Tibial nerve (tissue), 4 donors: Measurements from ENCODE around the gene CPHXL2.

Experiments used
- EP300 ChIP-seq, 2 donors: sonication (generic); formaldehyde crosslinking; IDR thresholded peaks; one replicate each; pipeline ENCODE4 v1.6.1; 2017; ENCODE audit warnings: antibody characterized with exemption in 2 of 2, mild to moderate bottlenecking in 1 of 2
- POLR2A ChIP-seq, 2 donors: fragments of 450-650 bp; IDR thresholded peaks; one replicate each; pipeline ENCODE4 v1.6.1; 2017; ENCODE audit warnings: antibody characterized with exemption in 2 of 2, mild to moderate bottlenecking in 2 of 2, moderate library complexity in 2 of 2
- TF ChIP-seq, protein P1 (sequence below), 5 experiments: fragments of 200-600 bp in 3 of 5; fragments of 450-650 bp in 2 of 5; sonication (generic) in 3 of 5; IDR thresholded peaks; one replicate each; pipeline ENCODE4 v1.5.1; 2016 to 2019; ENCODE audit warnings: antibody characterized with exemption in 5 of 5, mild to moderate bottlenecking in 3 of 5, moderate library complexity in 2 of 5

GRCh38 chr16:75718452-75718851 lies 41.6 kb upstream of the CPHXL2 start:
- TF ChIP-seq POLR2A (IDR thresholded peaks at IDR 0.05) (no peak), EP300 (IDR thresholded peaks at IDR 0.05) (no peak)
- TF ChIP-seq, protein P1, sequence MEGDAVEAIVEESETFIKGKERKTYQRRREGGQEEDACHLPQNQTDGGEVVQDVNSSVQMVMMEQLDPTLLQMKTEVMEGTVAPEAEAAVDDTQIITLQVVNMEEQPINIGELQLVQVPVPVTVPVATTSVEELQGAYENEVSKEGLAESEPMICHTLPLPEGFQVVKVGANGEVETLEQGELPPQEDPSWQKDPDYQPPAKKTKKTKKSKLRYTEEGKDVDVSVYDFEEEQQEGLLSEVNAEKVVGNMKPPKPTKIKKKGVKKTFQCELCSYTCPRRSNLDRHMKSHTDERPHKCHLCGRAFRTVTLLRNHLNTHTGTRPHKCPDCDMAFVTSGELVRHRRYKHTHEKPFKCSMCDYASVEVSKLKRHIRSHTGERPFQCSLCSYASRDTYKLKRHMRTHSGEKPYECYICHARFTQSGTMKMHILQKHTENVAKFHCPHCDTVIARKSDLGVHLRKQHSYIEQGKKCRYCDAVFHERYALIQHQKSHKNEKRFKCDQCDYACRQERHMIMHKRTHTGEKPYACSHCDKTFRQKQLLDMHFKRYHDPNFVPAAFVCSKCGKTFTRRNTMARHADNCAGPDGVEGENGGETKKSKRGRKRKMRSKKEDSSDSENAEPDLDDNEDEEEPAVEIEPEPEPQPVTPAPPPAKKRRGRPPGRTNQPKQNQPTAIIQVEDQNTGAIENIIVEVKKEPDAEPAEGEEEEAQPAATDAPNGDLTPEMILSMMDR (IDR thresholded peaks at IDR 0.05), result no peak
